ENCODE data around the gene THAP5.

DNA sequence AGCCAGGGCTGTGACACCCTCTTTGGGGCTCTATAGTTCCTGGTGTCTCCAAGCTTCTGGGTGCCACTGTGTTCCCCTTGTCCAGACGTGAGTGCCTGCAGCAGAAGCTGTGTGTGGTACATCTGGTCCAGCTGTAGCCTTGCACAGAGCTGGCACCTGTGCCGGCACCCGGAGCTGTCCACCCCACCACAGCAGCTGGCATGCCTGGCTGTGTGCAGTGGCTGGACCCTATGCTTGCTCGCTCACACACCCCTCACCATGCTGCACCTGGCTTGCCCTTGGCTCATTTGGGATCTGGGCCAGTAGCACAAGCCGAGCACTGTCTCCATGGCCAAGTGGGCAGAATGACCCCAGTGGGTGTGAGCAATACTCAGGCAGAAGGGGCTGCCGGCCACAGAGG is 10.8 kb upstream of the THAP5 start:
- TF ChIP-seq, protein P1, sequence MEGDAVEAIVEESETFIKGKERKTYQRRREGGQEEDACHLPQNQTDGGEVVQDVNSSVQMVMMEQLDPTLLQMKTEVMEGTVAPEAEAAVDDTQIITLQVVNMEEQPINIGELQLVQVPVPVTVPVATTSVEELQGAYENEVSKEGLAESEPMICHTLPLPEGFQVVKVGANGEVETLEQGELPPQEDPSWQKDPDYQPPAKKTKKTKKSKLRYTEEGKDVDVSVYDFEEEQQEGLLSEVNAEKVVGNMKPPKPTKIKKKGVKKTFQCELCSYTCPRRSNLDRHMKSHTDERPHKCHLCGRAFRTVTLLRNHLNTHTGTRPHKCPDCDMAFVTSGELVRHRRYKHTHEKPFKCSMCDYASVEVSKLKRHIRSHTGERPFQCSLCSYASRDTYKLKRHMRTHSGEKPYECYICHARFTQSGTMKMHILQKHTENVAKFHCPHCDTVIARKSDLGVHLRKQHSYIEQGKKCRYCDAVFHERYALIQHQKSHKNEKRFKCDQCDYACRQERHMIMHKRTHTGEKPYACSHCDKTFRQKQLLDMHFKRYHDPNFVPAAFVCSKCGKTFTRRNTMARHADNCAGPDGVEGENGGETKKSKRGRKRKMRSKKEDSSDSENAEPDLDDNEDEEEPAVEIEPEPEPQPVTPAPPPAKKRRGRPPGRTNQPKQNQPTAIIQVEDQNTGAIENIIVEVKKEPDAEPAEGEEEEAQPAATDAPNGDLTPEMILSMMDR (conservative IDR thresholded peaks at IDR 0.05; ENCODE audit: low read depth, low read length): no peak
- TF ChIP-seq EZH2 (IDR thresholded peaks at IDR 0.05; ENCODE audit: borderline replicate concordance, low read depth, low read length, poor library complexity, severe bottlenecking): no peak
